NCI-H82 treated with DMSO at 0.1 percent for 48 hours (cell line): ENCODE data around the gene DBX1.
A peak's percentile ranks its signal among the peaks of the same experiment; 100 is the strongest.
"Not testable (repeated sequence)": the region's sequence is repeated elsewhere in the genome, so short reads cannot be mapped to it uniquely, and the experiment has no call there.

ENCODE experiments used
- DNase-seq: peaks from one replicate; lab custom pipeline; 2025; ENCODE audit not compliant: unreplicated experiment; lab: John Stamatoyannopoulos, UW

DBX1 gene

GRCh38 chr11:20161923-20162744, 1.9 kb upstream of the DBX1 start:
- peak; percentile 49 for DNase-seq

- peak; percentile 49 for DNase-seq
Measured at GRCh38 chr11:20161230-20161918, 1.1 kb upstream of the DBX1 start.

GRCh38 chr11:20159466-20160381, 551 bp downstream of the DBX1 start:
- no peak for DNase-seq

GRCh38 chr11:20158597-20159257, 1.5 kb downstream of the DBX1 start:
- no peak for DNase-seq

- DNase-seq = no peak
Measured at GRCh38 chr11:20157728-20158127, 2.5 kb downstream of the DBX1 start.

- no peak for DNase-seq
Measured at GRCh38 chr11:20156876-20157613, 3.2 kb downstream of the DBX1 start.

- no peak for DNase-seq
Measured at GRCh38 chr11:20156280-20156875, 3.9 kb downstream of the DBX1 start.

GRCh38 chr11:20155683-20156279, 4.5 kb downstream of the DBX1 start:
- no peak for DNase-seq

GRCh38 chr11:20154381-20154780, 5.9 kb downstream of the DBX1 start:
- DNase-seq = no peak

- no peak for DNase-seq
Measured at GRCh38 chr11:20138707-20139106, 21.6 kb downstream of the DBX1 start.

- DNase-seq = no peak
Measured at GRCh38 chr11:20137637-20138036, 22.6 kb downstream of the DBX1 start.

- no peak for DNase-seq
Measured at GRCh38 chr11:20134991-20135736, 25.1 kb downstream of the DBX1 start.

- DNase-seq = no peak
Measured at GRCh38 chr11:20132667-20133039, 27.6 kb downstream of the DBX1 start.

- DNase-seq = no peak
Measured at GRCh38 chr11:20131788-20132666, 28.2 kb downstream of the DBX1 start.

- DNase-seq = no peak
Measured at GRCh38 chr11:20129665-20130064, 30.6 kb downstream of the DBX1 start.

- DNase-seq = not testable (repeated sequence)
Measured at GRCh38 chr11:20128528-20128825, 31.8 kb downstream of the DBX1 start.

GRCh38 chr11:20127671-20128527, 32.4 kb downstream of the DBX1 start:
- peak; percentile 13 for DNase-seq
